HG03558 (cell line): ENCODE data around the gene C4orf36.
"Not testable (repeated sequence)": the region's sequence is repeated elsewhere in the genome, so short reads cannot be mapped to it uniquely, and the experiment has no call there.

Experiments
- ATAC-seq: cut with Tn5 transposase; IDR thresholded peaks from one replicate; pipeline ENCODE4 v1.9.1; 2021; ENCODE audit warnings: moderate number of reproducible peaks; ENCODE audit not compliant: unreplicated experiment; ENCODE audit errors: extremely low read depth

C4orf36 gene

DNA sequence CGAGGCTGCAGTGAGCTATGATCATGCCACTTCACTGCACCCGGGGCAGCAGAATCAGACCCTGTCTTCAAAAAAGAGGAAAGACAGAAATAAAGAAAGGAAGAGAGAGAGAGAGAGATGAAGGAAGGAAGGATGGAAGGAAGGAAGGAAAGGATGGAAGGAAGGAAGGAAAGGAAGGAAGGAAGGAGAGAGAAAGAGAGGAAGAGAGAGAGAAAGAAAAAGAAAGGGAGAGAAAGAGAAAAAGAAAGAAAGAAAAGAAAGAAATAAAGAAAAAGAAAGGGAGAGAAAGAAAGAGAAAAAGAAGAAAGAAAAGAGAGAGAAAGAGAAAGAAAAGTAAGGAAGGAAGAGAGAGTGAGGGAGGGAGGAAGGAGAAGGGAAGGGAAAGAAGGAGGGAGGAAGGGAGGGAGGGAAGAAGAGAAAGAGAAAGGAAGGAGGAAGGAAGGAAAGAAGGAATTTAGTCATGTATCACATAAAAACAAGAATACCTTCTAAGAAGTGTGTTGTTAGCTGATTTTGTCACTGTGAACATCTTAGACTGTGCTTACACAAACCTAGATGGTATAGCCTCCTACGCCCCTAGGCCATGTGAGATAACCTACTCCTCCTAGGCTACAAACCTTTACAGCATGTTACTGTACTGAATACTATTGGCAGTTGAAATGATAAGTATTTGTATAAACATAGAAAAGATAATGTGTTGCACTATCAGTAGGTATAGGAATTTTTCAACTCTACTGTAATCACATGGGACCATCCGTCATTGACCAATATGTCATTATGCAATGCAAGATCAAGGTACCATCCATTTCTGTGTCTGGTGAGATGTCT, 25.2 kb upstream of the C4orf36 start:
- ATAC-seq: no peak

DNA sequence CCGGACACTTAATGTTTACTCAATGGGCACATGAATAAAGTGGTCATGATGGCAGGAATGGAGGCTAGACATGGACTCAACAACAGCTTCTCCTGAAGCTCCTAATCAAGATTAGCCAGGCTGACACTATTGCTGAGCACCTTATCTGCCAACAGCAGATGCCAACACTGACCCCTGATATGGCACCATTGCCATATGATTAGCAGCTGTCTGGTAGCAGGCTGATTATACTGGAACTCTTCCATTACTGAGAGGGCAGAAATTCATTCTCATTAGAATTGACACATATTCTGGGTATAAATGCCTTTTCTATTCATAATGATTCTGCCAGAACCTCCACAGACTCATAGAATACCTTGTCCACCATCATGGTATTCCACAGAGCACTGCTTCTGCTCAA, 24.2 kb upstream of the C4orf36 start:
- no peak for ATAC-seq

DNA sequence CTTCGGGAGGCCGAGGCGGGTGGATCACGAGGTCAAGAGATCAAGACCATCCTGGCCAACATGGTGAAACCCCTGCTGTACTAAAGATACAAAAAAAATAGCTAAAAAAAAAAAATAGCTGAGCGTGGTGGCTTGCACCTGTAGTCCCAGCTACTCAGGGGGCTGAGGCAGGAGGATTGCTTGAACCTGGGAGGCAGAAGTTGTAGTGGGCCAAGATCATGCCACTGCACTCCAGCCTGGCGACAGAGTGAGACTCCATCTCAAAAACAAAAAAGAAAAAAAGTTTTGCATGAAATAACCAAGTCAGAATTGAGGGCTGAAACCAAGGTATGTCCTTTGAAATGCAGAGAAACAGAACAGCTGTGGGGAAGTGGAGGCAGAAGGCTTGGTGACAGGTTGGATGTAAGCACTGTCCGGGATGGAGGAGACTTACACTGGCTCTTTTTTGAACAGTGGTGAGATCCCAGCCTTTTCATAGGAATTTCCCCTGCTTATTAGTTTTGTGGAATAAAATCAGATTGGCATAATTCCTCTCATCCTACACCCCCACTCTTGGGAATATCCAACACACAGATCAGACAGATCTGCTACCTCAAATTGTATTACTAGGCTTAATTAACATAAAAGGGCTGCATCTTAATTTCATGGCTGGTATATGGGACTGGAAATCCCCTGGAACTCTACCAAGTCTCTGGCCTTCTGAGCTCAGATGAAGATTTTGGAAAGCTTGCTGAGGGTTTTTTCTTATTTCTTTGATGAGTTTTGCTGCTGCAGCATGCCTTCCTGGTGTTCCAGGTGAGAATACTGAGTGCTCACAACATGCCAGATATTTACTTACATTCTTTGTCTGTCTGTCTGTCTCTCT, 18.8 kb upstream of the C4orf36 start:
- ATAC-seq: no peak

DNA sequence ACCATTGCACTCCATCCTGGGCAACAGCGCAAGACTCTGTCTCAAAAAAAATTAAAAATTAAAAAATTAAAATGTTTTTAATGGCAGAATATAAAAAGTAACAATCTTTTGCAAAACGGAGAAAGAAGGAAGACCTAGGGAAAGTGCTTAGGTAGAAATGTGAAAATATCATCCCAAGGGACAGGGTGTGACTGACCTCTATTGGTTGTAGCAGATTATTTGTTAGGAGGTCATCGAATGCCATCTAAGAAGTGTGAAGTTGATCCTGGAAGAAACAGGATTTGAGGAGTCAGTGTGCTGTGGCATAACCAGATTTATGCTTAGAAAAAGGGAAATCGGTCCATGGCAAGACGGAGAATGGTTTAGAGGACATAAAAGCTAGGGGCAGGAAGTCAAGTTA, 18.1 kb upstream of the C4orf36 start:
- ATAC-seq: no peak

DNA sequence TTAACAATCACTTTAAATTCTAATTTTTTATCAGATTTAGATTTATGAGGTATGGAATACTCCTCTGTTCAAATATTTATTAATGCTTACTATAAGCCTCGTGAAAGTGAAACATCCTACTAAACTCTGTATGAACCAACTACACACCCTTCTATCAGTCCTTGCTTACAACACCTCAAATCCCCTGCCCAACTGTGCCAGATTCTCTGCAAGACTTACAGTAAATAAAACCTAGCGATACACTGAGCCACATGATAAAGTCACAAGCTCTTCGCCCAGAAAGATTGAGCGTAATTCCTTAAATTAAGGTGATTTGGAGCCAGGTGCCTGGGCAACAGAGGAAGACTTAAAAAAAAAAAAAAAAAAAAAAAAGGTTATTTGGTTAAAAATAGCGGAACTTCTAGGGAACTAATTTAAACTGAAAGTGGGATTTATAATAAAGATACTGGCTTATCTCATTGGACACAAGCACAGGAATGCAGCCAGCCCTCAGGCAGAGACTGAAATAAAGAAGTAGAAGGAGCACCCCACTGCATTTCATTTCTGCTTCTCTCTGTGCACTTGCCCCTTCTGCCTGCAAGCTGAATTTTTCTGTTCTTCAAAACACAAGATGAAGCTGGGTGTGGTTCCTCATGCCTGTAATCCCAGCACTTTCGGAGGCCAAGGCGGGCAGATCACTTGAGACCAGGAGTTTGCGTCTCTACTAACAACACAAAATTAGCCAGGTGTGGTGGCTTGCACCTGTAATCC, 17.5 kb upstream of the C4orf36 start:
- no peak for ATAC-seq

DNA sequence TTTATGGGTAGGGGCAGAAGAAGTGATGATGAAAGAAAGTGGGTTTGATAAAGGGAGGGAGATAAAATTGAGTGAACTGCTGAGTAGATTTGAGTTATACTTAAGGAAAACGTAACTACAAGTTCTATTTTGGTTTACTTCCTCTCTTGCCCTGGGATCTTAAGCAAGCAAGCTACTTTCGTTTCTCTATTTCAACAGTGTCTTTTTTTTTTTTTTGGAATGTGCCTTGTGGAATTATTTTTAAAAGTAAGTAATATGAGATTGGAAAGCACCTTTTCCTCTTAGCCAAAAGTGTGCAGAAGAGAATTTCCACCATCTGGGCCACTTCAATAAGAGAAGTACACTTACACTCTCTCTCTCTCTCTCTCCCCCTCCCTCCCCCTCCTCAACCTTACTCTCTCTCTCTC, 16.0 kb upstream of the C4orf36 start:
- ATAC-seq: no peak

DNA sequence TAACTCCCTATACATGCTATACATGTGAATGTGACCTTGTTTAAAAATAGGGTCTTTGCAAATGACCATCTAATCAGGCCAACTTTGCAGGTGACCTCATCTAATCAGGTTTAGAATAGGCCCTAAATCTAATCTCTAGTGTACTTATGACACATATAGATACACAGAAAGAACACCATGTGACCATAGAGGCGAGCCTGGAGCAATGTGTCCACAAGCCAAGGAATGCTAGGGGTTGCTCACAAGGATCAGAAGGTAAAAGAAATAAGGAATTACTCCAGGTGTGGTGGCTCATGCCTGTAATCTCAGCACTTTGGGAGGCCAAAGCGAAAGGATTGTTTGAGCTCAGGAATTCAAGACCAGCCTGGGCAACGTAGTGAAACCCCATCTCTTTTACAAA, 9.6 kb upstream of the C4orf36 start:
- ATAC-seq: no peak

DNA sequence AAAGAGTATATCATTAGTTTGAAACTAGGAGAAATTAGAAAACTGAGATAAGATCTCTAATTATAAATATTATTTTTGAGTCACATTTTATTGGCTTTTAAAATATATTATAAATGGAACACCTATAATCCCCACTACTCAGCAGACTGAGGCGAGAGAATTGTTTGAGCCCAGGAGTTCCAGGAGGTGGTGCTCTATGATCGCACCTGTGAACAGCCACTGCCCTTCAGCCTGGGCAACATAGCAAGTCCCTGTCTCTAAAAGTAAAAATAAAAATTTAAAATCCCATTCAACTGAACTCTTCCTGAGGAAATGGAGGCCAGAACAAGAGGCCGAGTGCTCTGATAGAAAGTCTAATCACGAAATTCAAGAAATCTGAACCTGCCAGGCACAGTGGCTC, 6.3 kb upstream of the C4orf36 start:
- ATAC-seq: no peak

DNA sequence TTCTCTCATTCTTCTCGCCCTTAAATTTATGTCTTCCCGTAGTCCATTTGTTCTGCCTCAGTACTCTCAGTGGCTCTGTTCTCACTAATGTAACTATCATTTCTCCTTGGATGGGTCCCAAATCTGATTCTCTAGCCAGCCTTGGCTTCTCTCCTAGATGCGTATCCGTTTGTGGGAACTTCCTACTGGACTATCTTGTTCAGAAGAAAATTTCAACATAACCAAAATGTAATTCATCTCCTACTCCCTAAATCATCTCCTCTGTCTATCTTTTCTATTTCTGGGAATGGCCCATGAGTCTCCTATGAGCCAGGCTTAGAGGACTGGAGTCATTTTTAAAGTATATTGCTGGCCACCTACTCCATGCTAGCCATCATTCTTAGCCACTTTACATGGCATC, 4.4 kb upstream of the C4orf36 start:
- ATAC-seq: no peak

DNA sequence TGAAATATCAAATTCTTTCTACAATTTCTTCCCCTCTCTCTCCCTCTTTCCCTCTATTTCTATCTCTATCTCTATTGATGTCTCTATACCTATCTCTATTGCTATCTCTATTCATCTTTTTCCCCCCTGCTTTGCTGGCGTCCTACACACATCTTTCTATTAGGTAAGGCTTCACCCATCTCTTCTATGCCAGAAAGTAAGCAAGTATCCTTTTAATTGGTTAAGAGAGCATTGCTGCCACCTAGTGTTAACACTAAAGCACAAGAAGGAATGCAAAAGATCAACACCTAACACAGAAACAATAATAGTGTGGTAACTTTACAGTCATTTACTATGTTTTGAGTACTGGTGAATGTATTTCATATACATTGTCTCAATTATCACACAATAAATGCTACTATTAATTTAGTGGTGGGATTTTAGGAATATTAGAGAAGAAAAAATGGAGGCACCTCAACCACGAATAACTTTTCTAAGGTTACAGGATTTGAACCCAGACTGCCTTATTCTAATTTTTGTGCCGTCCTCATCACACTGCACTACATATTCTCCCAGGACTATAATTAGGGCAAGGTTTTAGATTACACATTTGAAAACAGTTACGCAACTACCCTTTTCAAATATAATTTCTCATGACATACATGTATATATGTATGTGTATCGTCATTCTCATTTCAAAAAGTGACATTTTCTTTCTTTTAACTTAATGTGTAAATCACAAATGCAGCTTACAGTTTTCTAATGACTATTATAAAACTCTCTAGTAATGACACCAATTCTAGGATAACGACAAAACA, 3.7 kb upstream of the C4orf36 start:
- no peak for ATAC-seq

DNA sequence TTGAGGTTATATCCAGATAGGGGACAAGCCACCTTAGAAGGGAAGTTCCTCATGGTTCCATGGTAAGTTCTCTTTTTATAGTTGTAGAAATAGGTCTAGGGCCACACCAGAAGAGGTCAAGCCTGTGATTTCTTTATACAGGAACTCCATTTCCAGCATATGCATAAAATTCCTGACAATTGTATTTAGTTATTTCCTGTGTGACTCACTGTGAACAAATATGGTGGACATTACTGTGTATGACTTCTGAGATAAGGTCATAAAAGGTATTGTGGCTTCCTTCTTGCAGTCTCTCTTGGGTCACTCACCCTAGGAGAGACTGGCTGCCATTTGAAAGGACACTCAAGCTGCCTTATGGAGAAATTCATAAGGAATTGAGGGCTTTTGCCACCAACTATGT, 2.2 kb upstream of the C4orf36 start:
- no peak for ATAC-seq

DNA sequence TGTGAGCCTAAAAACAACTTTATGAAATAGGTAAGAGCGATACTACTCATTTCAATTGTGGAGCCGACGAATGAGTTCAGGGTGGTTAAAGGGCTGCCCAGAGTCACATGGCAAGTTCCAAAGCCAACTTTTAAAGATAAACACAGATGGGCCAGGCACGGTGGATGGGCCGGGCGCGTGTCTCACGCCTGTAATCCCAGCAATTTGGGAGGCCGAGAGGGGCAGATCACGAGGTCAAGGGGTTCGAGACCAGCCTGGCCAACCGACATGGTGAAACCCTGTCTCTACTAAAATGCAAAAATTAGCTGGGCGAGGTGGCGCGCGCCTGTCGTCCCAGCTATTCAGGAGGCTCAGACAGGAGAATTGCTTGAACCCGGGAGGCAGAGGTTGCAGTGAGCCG, 914 bp upstream of the C4orf36 start:
- ATAC-seq: no peak

DNA sequence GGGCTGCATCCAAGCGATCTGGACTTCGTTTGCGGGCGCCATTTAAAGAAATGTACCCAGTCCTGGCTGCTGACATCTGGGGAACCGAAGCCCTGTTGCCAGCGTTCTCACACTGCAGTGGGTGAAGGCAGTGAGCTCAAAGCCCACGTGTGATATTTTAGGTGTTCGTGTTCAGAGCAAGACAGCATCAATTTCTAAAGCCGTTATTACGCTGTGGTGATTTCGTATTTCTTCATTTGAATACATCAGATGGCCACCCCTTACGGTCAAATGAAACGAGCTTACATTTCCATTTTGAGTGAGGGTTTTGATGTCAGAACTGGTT, 376 bp upstream of the C4orf36 start:
- ATAC-seq: no peak

DNA sequence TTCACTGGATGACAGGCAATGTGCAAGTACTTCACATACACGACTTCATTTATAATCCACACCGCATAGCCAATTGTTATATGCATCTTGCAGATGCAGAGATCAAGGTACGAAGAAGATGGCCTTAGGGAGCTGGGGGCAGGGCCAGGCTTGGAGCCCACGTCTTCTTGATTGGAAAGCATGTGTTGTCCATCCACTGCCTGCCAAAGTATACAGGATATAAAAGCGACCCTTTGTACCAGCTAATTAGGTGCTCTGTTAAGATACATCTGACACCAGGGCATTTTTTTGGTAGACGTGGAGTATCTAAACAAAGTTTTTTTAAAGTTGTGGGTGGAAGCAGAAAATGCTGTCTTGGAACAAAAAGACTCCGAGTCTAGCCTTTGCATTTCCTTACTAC, 1.4 kb downstream of the C4orf36 start:
- ATAC-seq: no peak

DNA sequence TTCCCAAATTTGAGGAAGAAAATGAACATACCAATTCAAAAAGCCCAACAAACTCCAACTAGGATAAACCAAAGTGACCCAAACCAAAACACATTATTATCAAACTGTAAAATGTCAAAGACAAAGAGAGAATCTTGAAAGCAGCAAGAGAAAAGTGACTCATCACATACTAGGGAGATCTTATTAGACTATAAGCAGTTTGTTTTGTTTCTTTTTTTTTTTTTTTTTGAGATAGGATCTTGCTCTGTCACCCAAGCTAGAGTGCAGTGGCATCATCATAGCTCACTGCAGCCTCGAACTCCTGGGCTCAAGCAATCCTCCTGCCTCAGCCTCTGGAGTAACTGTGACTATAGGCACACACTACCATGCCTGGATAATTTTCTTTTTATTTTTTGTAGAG, 12.6 kb downstream of the C4orf36 start:
- no peak for ATAC-seq

DNA sequence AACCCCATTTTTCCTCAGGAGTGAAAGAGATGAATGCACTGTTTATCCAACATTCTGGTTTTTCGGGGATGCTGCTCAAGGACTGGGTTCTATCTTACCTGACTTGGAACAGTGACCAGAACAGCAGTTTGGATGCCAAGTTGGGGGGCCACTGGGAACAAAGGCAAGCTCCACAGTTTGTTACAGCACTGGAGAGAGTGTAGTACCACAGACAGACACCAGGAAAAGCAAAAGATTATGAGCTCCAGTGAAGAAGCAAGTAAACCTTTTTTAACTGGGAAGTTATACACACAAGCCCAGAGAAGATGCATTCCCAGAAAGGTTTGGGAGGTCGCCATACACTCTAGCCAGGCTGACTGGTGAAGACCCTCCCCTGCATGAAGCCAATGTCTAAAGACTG, 13.6 kb downstream of the C4orf36 start:
- ATAC-seq: no peak

DNA sequence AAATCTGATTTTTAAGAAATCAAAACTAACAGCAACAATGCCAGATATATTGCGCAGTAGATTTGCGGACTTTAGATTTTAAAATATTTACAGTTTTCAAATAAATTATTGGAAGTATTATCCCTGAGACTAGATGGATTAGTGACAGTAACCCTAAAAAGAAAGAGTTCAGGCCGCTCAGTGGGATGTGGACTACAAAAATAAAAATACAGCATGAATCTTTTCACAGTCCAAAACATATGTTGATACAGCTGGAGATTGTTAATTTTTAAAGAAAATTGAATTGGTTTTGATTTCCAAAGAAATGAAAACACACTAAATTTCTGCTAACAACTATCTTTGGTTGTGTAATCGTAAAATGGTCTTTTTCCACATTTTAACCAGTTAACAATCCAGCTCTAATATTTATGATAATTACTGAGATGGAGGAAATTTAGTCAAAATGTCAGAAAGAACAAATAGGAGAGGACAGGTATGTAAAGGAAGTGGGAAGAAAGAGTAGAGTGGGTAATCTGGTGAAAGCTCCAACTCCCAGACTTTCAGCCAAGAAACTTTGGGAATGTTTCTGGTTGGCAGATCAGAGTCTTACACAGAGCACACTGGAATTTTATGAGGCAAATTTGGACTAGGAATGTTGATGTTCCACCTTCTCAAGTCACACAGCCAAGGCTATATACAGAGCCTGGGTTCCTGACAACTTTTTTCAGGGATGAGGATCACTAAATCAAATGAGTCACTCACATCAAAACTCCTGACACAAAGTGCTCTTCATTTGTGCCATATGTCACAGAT, 15.1 kb downstream of the C4orf36 start:
- no peak for ATAC-seq

DNA sequence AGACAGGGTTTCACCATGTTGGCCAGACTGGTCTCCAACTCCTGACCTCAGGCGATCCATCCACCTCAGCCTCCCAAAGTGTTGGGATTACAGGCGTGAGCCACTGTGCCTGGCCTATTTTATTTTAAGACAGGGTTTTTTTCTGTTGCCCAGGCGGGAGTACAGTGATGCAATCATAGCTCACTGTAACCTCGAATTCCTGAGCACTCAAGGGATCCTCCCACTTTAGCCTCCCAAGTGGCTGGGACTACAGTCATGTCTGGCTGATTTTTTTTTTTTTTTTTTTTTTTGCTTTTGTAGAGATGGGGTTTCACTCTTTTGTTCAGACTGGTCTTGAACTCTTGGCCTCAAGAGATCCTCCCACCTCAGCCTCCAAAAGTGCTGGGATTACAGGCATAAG, 16.8 kb downstream of the C4orf36 start:
- ATAC-seq: not testable (repeated sequence)

DNA sequence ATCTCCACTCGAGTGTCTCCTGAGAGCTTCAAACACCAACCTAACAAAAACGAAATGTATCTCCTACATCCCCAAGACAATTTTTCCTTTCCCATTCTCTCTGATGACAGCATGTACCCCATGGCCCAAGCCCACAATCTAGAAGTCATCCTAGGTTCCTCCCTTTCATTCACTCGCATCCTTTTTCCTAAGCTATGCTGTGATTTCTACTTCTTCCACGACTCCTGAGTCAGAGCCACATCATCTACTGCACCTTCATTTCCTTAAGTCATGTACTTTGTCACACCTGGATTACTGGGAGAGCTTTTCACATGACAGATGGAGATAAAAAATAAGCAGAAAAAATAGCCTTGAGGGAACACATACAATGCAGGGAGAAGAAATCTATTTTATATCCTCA, 20.1 kb downstream of the C4orf36 start:
- ATAC-seq: no peak
